GM21447 (cell line): ENCODE data around the gene LCOR.
"Not testable (repeated sequence)": the region's sequence is repeated elsewhere in the genome, so short reads cannot be mapped to it uniquely, and the experiment has no call there.

Experiments used
- ATAC-seq: cut with Tn5 transposase; IDR thresholded peaks from one replicate; pipeline ENCODE4 v1.9.1; 2021; ENCODE audit not compliant: unreplicated experiment

LCOR gene

GRCh38 chr10:96838529-96838928 lies 6.4 kb downstream of the LCOR start:
- ATAC-seq: no peak

- ATAC-seq: no peak
These were observed 8.9 kb downstream of the LCOR start for GRCh38 chr10:96840841-96841518.

GRCh38 chr10:96842896-96843723 lies 11.0 kb downstream of the LCOR start:
- ATAC-seq: no peak

GRCh38 chr10:96843823-96844222 lies 11.7 kb downstream of the LCOR start:
- ATAC-seq: no peak

GRCh38 chr10:96846395-96846794 lies 14.3 kb downstream of the LCOR start:
- no peak for ATAC-seq

- no peak for ATAC-seq
These were observed 14.8 kb downstream of the LCOR start for GRCh38 chr10:96846926-96847325.

- not testable (repeated sequence) for ATAC-seq
These were observed 15.3 kb downstream of the LCOR start for GRCh38 chr10:96847356-96847755.

- no peak for ATAC-seq
These were observed 18.0 kb downstream of the LCOR start for GRCh38 chr10:96850113-96850512.

GRCh38 chr10:96850825-96851224 lies 18.7 kb downstream of the LCOR start:
- no peak for ATAC-seq

- ATAC-seq: no peak
These were observed 19.2 kb downstream of the LCOR start for GRCh38 chr10:96851281-96851680.

GRCh38 chr10:96856317-96856716 lies 24.2 kb downstream of the LCOR start:
- no peak for ATAC-seq

- ATAC-seq: no peak
These were observed 25.4 kb downstream of the LCOR start for GRCh38 chr10:96857301-96858012.

- no peak for ATAC-seq
These were observed 26.1 kb downstream of the LCOR start for GRCh38 chr10:96858038-96858705.

- no peak for ATAC-seq
These were observed 26.6 kb downstream of the LCOR start for GRCh38 chr10:96858706-96859050.

- no peak for ATAC-seq
These were observed 28.7 kb downstream of the LCOR start for GRCh38 chr10:96860631-96861277.

- peak; percentile 77 for ATAC-seq
These were observed 31.9 kb downstream of the LCOR start for GRCh38 chr10:96863922-96864543.

- no peak for ATAC-seq
These were observed 41.0 kb downstream of the LCOR start for GRCh38 chr10:96873086-96873485.

GRCh38 chr10:96873756-96874467 lies 41.8 kb downstream of the LCOR start:
- no peak for ATAC-seq

- no peak for ATAC-seq
These were observed 46.0 kb downstream of the LCOR start for GRCh38 chr10:96878057-96878456.

GRCh38 chr10:96880575-96880974 lies 48.5 kb downstream of the LCOR start:
- ATAC-seq: no peak
